ENCODE measurements around the gene PTBP3.

Gene PTBP3

DNA sequence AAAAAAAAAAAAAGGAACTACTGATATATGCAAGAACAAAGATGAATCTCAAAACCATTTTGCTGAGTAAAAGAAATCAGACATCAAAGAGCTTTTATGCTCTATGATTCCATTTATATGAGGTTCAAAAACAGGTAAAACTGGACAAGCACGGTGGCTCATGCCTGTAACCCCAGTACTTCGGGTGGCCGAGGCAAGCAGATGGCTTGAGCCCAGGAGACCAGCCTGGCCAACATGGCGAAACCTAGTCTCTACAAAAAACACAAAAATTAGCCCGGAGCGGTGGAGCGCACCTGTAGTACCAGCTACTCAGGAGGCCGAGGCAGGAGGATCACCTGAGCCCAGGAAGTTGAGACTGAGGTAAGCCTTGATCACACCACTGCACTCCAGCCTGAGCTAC, 7.8 kb downstream of the PTBP3 start:
- DNase-seq (ENCODE audit: low read depth in 1 of 2, low spot score in 1 of 2): peak in 1 of 2 experiments; percentile 64
- in situ Hi-C loops (cut with HindIII; ENCODE audit: low pct_unique_long_range_greater_than_20kb, low sequenced_read_pairs): no loop called here
- no peak for TF ChIP-seq JUND (IDR thresholded peaks at IDR 0.05; ENCODE audit: low read depth)

DNA sequence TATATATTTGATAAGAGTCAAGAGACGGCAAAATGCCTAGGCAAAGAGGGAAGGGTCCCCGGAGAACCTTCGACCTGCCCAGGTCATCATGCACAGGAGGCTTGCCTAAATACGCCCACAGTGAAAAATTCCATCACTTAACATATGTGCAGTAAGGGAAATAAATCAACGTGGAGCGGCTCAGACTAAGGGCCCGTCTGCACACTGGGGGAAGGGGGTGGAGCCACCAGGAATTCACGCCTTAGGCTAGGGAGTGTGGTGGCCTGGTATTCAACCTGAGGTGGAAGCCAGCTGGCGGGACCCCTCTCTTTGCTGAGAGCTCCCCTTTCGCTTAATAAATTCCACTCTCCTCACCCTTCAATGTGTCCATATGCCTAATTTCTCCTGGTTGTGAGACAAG, 8.3 kb downstream of the PTBP3 start:
- TF ChIP-seq JUND (IDR thresholded peaks at IDR 0.05; ENCODE audit: low read depth): no peak
- DNase-seq (ENCODE audit: low read depth in 1 of 2, low spot score in 1 of 2): no peak
- in situ Hi-C loops (cut with HindIII; ENCODE audit: low pct_unique_long_range_greater_than_20kb, low sequenced_read_pairs): no loop called here

DNA sequence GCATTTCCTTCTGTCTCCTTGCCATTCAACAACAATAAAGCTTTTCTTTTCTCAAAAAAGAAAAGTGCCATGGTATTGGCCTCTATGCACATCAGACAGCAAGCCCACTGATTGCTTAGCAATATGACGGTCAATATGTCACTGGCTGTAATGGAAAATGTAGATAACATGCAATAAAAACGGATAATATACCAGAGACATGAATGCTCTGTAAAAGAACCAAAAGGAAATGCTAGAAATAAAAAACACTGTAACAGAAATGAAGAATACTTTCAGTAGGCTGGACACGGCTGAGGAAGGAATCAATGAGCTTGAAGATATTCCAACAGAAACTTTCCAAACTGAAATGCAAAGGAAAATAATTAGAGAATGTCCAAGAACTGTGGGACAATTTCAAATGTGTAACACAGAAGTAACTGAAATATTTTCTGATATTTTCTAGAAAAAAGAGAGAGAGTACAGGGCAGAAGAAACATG, 10.0 kb downstream of the PTBP3 start:
- in situ Hi-C loops (cut with HindIII; ENCODE audit: low pct_unique_long_range_greater_than_20kb, low sequenced_read_pairs): no loop called here
- DNase-seq (ENCODE audit: low read depth in 1 of 2, low spot score in 1 of 2): no peak
- no peak for TF ChIP-seq JUND (IDR thresholded peaks at IDR 0.05; ENCODE audit: low read depth)

GRCh38 chr9:112322701-112323377, 10.6 kb downstream of the PTBP3 start:
- DNase-seq (ENCODE audit: low read depth in 1 of 2, low spot score in 1 of 2): peak in 1 of 2 experiments; percentile 20

DNA sequence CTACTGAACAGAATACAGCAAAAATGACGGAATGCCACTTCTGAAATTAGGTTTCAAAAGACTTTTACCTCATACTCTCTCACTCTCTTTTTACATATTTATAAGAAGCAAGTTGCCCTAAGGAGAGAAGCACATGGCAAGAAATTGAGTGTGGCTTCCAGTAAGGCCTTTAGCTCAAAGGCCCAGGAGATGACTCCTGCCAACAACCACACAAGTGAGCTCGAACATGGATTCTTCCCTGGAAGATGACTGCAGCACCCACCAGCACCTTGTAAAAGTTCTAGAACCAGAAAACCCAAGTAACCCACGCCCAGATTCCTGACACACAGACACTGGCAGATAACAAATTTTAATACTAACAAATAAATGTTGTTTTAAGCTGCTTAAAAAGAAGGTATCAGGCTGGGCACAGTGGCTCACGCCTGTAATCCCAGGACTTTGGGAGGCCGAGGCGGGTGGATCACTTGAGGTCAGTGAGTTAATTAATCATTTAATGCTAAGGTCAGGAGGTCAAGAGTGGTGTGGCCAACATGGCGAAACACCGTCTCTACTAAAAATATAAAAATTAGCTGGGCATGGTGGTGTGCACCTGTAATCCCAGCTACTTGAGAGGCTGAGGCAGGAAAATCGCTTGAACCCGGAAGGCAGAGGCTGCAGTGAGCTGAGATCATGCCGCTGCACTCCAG, 17.0 kb downstream of the PTBP3 start:
- no peak for DNase-seq (ENCODE audit: low read depth in 1 of 2, low spot score in 1 of 2)
- in situ Hi-C loops (cut with HindIII; ENCODE audit: low pct_unique_long_range_greater_than_20kb, low sequenced_read_pairs): no loop called here
- TF ChIP-seq JUND (IDR thresholded peaks at IDR 0.05; ENCODE audit: low read depth): no peak

More at GRCh38 chr9:112322701-112323377, 10.6 kb downstream of the PTBP3 start:
- in situ Hi-C loops (cut with HindIII; ENCODE audit: low pct_unique_long_range_greater_than_20kb, low sequenced_read_pairs): no loop called here
- no peak for TF ChIP-seq JUND (IDR thresholded peaks at IDR 0.05; ENCODE audit: low read depth)

GRCh38 chr9:112315331-112316257, 17.8 kb downstream of the PTBP3 start:
- in situ Hi-C loops (cut with HindIII; ENCODE audit: low pct_unique_long_range_greater_than_20kb, low sequenced_read_pairs): no loop called here
- DNase-seq (ENCODE audit: low read depth in 1 of 2, low spot score in 1 of 2): peak in 1 of 2 experiments; percentile 30
- TF ChIP-seq JUND (IDR thresholded peaks at IDR 0.05; ENCODE audit: low read depth): no peak

GRCh38 chr9:112312139-112312538, 21.3 kb downstream of the PTBP3 start:
- in situ Hi-C loops (cut with HindIII; ENCODE audit: low pct_unique_long_range_greater_than_20kb, low sequenced_read_pairs): no loop called here
- no peak for TF ChIP-seq JUND (IDR thresholded peaks at IDR 0.05; ENCODE audit: low read depth)
- no peak for DNase-seq (ENCODE audit: low read depth in 1 of 2, low spot score in 1 of 2)

- TF ChIP-seq JUND (IDR thresholded peaks at IDR 0.05; ENCODE audit: low read depth): no peak
- in situ Hi-C loops (cut with HindIII; ENCODE audit: low pct_unique_long_range_greater_than_20kb, low sequenced_read_pairs): no loop called here
- DNase-seq (ENCODE audit: low read depth in 1 of 2, low spot score in 1 of 2): no peak
These were observed 21.9 kb downstream of the PTBP3 start for GRCh38 chr9:112311497-112311896.

DNA sequence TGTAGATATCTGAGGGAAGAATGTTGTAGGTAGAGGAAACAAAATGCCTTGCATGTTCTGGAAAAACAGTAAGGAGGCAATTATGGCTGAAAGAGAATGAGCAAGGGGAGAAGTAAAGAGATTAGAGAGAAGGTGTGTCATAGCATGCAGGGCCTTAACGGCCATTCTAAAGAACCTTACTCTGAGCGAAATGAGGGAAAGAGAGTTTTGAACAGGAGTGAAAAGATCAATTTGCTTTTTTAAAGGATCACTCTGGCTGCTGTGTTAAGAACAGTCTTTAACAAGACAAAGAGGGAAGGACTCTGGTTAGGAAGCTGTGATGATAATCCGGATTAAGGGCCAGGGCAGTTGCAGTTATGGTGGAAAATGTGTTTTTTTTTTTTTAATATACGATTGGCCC, 22.6 kb downstream of the PTBP3 start:
- TF ChIP-seq JUND (IDR thresholded peaks at IDR 0.05; ENCODE audit: low read depth): no peak
- DNase-seq (ENCODE audit: low read depth in 1 of 2, low spot score in 1 of 2): no peak
- in situ Hi-C loops (cut with HindIII; ENCODE audit: low pct_unique_long_range_greater_than_20kb, low sequenced_read_pairs): no loop called here

DNA sequence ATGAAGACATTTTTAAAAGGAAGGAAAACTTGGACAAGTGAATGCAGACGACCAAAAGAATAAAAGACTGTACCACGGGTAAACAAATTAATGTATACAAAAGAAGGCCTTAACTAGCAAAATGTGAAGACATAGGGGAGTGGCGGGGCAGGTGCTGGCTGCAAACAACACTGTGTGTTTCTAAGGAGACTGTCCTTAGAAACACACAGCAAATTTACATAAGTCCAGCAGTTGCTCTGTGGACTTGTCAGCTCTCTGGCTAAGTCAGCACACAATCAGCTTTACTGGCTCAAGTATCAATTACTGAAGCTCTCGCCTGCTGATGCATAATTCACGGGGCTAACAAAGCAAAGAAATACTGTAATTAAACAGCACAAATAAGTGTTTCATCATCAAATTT, 24.8 kb downstream of the PTBP3 start:
- in situ Hi-C loops (cut with HindIII; ENCODE audit: low pct_unique_long_range_greater_than_20kb, low sequenced_read_pairs): no loop called here
- no peak for TF ChIP-seq JUND (IDR thresholded peaks at IDR 0.05; ENCODE audit: low read depth)
- DNase-seq (ENCODE audit: low read depth in 1 of 2, low spot score in 1 of 2): peak in 1 of 2 experiments; percentile 23

DNA sequence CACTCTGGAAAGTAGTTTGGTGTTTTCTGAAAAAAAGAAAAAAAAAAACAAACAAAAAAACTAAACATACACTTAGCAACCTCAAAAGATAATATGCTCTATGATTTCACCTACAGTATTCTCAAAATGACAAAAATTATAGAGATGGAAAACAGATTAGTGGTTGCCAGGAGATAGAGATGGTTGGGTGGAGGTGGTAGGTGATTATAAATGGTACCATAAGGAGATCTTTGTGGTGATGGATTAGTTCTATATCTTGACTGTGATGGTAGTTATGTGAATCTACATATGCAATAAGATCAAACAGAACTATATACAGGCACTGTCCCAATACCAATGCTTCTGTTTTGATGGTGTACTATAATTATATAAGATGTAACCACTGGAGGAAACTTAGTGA, 32.0 kb downstream of the PTBP3 start:
- no peak for TF ChIP-seq JUND (IDR thresholded peaks at IDR 0.05; ENCODE audit: low read depth)
- no peak for DNase-seq (ENCODE audit: low read depth in 1 of 2, low spot score in 1 of 2)
- in situ Hi-C loops (cut with HindIII; ENCODE audit: low pct_unique_long_range_greater_than_20kb, low sequenced_read_pairs): no loop called here

GRCh38 chr9:112299514-112299913, 33.9 kb downstream of the PTBP3 start:
- no peak for TF ChIP-seq JUND (IDR thresholded peaks at IDR 0.05; ENCODE audit: low read depth)
- in situ Hi-C loops (cut with HindIII; ENCODE audit: low pct_unique_long_range_greater_than_20kb, low sequenced_read_pairs): no loop called here
- DNase-seq (ENCODE audit: low read depth in 1 of 2, low spot score in 1 of 2): no peak
